Mucosa of stomach (tissue), 1 donor: Measurements from ENCODE around the gene SNRPA.
"Not testable (repeated sequence)": the region's sequence is repeated elsewhere in the genome, so short reads cannot be mapped to it uniquely, and the experiment has no call there.

Experiments used
- H3K27me3 ChIP-seq: one replicate; pipeline ENCODE4 v1.7.0; 2013; ENCODE audit warnings: mild to moderate bottlenecking, low read length; ENCODE audit not compliant: control insufficient read depth, insufficient read depth
- H3K36me3 ChIP-seq: one replicate; pipeline ENCODE4 v1.7.0; 2013; ENCODE audit warnings: low read length; ENCODE audit not compliant: control insufficient read depth, insufficient read depth
- H3K4me1 ChIP-seq: one replicate; pipeline ENCODE4 v1.7.0; 2013; ENCODE audit warnings: mild to moderate bottlenecking, low read length; ENCODE audit not compliant: control insufficient read depth, insufficient read depth
- H3K4me3 ChIP-seq: one replicate; pipeline ENCODE4 v1.7.0; 2013; ENCODE audit warnings: low read length
- H3K9ac ChIP-seq: one replicate; pipeline ENCODE4 v1.7.0; 2013; ENCODE audit warnings: mild to moderate bottlenecking, low read length, moderate library complexity
- H3K9me3 ChIP-seq: one replicate; pipeline ENCODE4 v1.7.0; 2013; ENCODE audit warnings: mild to moderate bottlenecking, low read length, moderate library complexity; ENCODE audit not compliant: control insufficient read depth
- donor health status: Pancreatic carcinoma.

The SNRPA gene

GRCh38 chr19:40810160-40810559, 59.2 kb downstream of the SNRPA start:
- peaks cover 4% of the 10 kb centered on the region for H3K27me3 ChIP-seq
- H3K4me1 ChIP-seq, result peaks cover 34% of the 10 kb centered on the region

GRCh38 chr19:40810649-40811408, 59.8 kb downstream of the SNRPA start:
- H3K27me3 ChIP-seq, H3K4me3 ChIP-seq, H3K9me3 ChIP-seq: not testable (repeated sequence)
- Histone ChIP-seq H3K9ac (peak overlapping the region; percentile 47), H3K36me3 (peaks cover 16% of the 10 kb centered on the region), H3K4me1 (peaks cover 28% of the 10 kb centered on the region)

More at GRCh38 chr19:40810160-40810559, 59.2 kb downstream of the SNRPA start:
- H3K9ac ChIP-seq, result peak overlapping the region; percentile 22
- peaks cover 16% of the 10 kb centered on the region for H3K36me3 ChIP-seq
- no peaks in the 10 kb centered on the region for H3K9me3 ChIP-seq
- H3K4me3 ChIP-seq, result no peak overlapping the region

- Histone ChIP-seq H3K4me1 (peaks cover 19% of the 10 kb centered on the region), H3K9ac (peak overlapping the region; percentile 47), H3K36me3 (peaks cover 16% of the 10 kb centered on the region), H3K9me3 (no peaks in the 10 kb centered on the region), H3K4me3 (no peak overlapping the region), H3K27me3 (peaks cover 4% of the 10 kb centered on the region)
Observed at GRCh38 chr19:40811478-40812341, 60.7 kb downstream of the SNRPA start.

- not testable (repeated sequence) for H3K36me3 ChIP-seq, H3K27me3 ChIP-seq, H3K9ac ChIP-seq, H3K4me3 ChIP-seq, H3K9me3 ChIP-seq
- peaks cover 12% of the 10 kb centered on the region for H3K4me1 ChIP-seq
Observed at GRCh38 chr19:40812571-40812970, 61.6 kb downstream of the SNRPA start.

GRCh38 chr19:40813182-40813581, 62.2 kb downstream of the SNRPA start:
- Histone ChIP-seq H3K4me3 (no peak overlapping the region), H3K4me1 (peaks cover 14% of the 10 kb centered on the region), H3K9me3 (no peaks in the 10 kb centered on the region), H3K27me3 (peaks cover 4% of the 10 kb centered on the region), H3K9ac (no peak overlapping the region), H3K36me3 (peaks cover 3% of the 10 kb centered on the region)
